ENCODE data around the gene RNF144A. TPM values are rescaled to one million over a fixed set of nuclear protein-coding genes. Genes with fewer than 3 reads are reported as not detected.

The RNF144A gene
- total and polyA plus RNA-seq, 2 donors (not counting 3 experiments of a cell fraction or from before 2014, with no cell fraction given) = 9.7 to 28.8 TPM

DNA sequence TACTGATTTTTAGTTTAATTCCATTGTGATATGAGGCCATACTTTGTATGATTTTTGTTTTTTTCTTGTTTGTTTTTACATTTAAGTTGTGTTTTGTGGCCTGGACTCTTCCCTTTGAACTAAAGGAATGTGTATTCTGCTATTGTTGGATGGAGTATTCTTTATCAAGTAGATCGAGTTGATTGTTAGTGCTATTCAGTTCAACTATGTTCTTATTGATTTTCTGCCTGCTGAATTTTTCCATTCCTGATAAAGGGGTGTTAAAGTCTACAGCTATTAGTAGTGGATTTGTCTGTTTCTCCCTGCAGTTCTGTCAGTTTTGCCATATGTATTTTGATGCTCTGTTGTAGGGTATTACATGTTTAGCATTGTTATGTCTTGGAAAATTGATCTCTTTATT, 14.5 kb downstream of the RNF144A start:
- intact Hi-C loops (cut with micrococcal nuclease) (no loop called here), dilution Hi-C loops (cut with MboI; ENCODE audit: extremely low pct_ligation_motif_present, low sequenced_read_pairs) (no loop called here)
- no peak overlapping the region for H3K9ac ChIP-seq (replicated peaks; ENCODE audit: extremely low read depth, insufficient read depth, low read length)
- no peak for FAIRE-seq
- H3K4me2 ChIP-seq (ENCODE audit: insufficient read depth, low read length) = no peak overlapping the region
- H3K4me3 ChIP-seq (replicated peaks in 1 of 3; ENCODE audit: insufficient read depth in 1 of 3, low read depth in 1 of 3, low read length in 3 of 3) = no peak overlapping the region
- DNase-seq (ENCODE audit: low read depth, low spot score) = no peak
- H3K9me3 ChIP-seq (replicated peaks; ENCODE audit: control insufficient read depth, insufficient read depth, low read length) = no peaks in the 10 kb centered on the region
- no peaks in the 10 kb centered on the region for H3K79me2 ChIP-seq (ENCODE audit: control insufficient read depth, insufficient read depth, low read length)
- BruUV-seq (replicated peaks) = no TSS peak
- ChIA-PET CTCF (no interaction called here), POLR2A (no interaction called here)
- H3K27ac ChIP-seq (ENCODE audit: insufficient read depth, low read depth, low read length) = no peak overlapping the region
- no peaks in the 10 kb centered on the region for H3K9me1 ChIP-seq (replicated peaks; ENCODE audit: control insufficient read depth, extremely low read depth, insufficient read depth, low read length)
- H3K4me1 ChIP-seq (ENCODE audit: control insufficient read depth, extremely low read depth, insufficient read depth, low read length) = no peaks in the 10 kb centered on the region
- no peak overlapping the region for H2AFZ ChIP-seq (ENCODE audit: low read depth, low read length)
- H3K27me3 ChIP-seq (ENCODE audit: control insufficient read depth in 2 of 2, insufficient read depth in 2 of 2, low read length in 2 of 2) = no peaks in the 10 kb centered on the region
- no peaks in the 10 kb centered on the region for H3K36me3 ChIP-seq (ENCODE audit: control insufficient read depth in 2 of 2, extremely low read depth in 1 of 2, insufficient read depth in 2 of 2, low read length in 2 of 2)
- H4K20me1 ChIP-seq (replicated peaks; ENCODE audit: control insufficient read depth, extremely low read depth, insufficient read depth, low read length) = no peaks in the 10 kb centered on the region
- TF ChIP-seq POLR2A (IDR thresholded peaks at IDR 0.05; ENCODE audit: low read depth, low read length) = no peak
- TF ChIP-seq, protein P1, sequence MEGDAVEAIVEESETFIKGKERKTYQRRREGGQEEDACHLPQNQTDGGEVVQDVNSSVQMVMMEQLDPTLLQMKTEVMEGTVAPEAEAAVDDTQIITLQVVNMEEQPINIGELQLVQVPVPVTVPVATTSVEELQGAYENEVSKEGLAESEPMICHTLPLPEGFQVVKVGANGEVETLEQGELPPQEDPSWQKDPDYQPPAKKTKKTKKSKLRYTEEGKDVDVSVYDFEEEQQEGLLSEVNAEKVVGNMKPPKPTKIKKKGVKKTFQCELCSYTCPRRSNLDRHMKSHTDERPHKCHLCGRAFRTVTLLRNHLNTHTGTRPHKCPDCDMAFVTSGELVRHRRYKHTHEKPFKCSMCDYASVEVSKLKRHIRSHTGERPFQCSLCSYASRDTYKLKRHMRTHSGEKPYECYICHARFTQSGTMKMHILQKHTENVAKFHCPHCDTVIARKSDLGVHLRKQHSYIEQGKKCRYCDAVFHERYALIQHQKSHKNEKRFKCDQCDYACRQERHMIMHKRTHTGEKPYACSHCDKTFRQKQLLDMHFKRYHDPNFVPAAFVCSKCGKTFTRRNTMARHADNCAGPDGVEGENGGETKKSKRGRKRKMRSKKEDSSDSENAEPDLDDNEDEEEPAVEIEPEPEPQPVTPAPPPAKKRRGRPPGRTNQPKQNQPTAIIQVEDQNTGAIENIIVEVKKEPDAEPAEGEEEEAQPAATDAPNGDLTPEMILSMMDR (IDR thresholded peaks at IDR 0.05; ENCODE audit: extremely low read depth in 1 of 2, insufficient read depth in 1 of 2, low read depth in 1 of 2, low read length in 2 of 2) = no peak
- TF ChIP-seq JUN (IDR thresholded peaks at IDR 0.05; ENCODE audit: borderline replicate concordance, insufficient read depth, insufficient read length, low read depth) = no peak
- TF ChIP-seq, protein P2, sequence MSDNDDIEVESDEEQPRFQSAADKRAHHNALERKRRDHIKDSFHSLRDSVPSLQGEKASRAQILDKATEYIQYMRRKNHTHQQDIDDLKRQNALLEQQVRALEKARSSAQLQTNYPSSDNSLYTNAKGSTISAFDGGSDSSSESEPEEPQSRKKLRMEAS (IDR thresholded peaks at IDR 0.05; ENCODE audit: insufficient read depth, insufficient read length) = no peak
- no peak for TF ChIP-seq EZH2 (IDR thresholded peaks at IDR 0.05; ENCODE audit: borderline replicate concordance, low read depth, low read length, severe bottlenecking)
- TF ChIP-seq FOS (IDR thresholded peaks at IDR 0.05; ENCODE audit: borderline replicate concordance, insufficient read depth, low read length) = no peak
- no peak for TF ChIP-seq GATA2 (IDR thresholded peaks at IDR 0.05; ENCODE audit: insufficient read depth, insufficient read length, low read depth, low read length)
- no peak for TF ChIP-seq POLR2AphosphoS5 (IDR thresholded peaks at IDR 0.05; ENCODE audit: insufficient read depth, low read depth, low read length)
- TF ChIP-seq MYC (IDR thresholded peaks at IDR 0.05; ENCODE audit: low read depth, low read length) = no peak

Measured in endothelial cell of umbilical vein (primary cell).